Measurements from ENCODE around the gene SLC39A7. TPM values are rescaled to one million over a fixed set of nuclear protein-coding genes. Genes with fewer than 3 reads are reported as not detected.

Gene SLC39A7
- total and polyA plus RNA-seq, 2 of the 4 experiments (the other 2 are of a cell fraction) = 135 to 208 TPM

- H2BK20ac ChIP-seq (ENCODE audit: low read depth, low read length) = no peak overlapping the region
- CTCF ChIA-PET = no interaction called here
- 0% methylated on average over 4 of the region's 9 CpGs; no CpG with 5 or more reads in 1 of the 2 experiments for WGBS, 2 experiments (ENCODE audit: extremely low coverage in 2 of 2, insufficient read length in 1 of 2)
- POLR2A ChIA-PET (ENCODE audit: unreplicated experiment) = no interaction called here
- peak overlapping the region; percentile 53; the same call in 1 of the 2 replicates for H4K91ac ChIP-seq (ENCODE audit: insufficient read depth, low read depth, low read length)
- in situ Hi-C loops (cut with MboI; ENCODE audit: low sequenced_read_pairs) = no loop called here
- H3K4me1 ChIP-seq (ENCODE audit: control insufficient read depth, insufficient read depth, low read length) = peaks cover 2% of the 10 kb centered on the region; the same call in 1 of the 2 replicates
- peak overlapping the region; percentile 72 for H4K5ac ChIP-seq (ENCODE audit: low read depth, low read length)
- intact Hi-C loops (cut with micrococcal nuclease) = no loop called here
- H3K36me3 ChIP-seq (ENCODE audit: control insufficient read depth, insufficient read depth, low read length) = peaks cover 20% of the 10 kb centered on the region
- H3K56ac ChIP-seq (ENCODE audit: extremely low read depth, insufficient read depth, low read length) = no peak overlapping the region
- peak overlapping the region; percentile 59 for H3K4me3 ChIP-seq (ENCODE audit: insufficient read depth, low read depth, low read length)
- dilution Hi-C loops (cut with HindIII; ENCODE audit: low sequenced_read_pairs, unreplicated experiment) = no loop called here
- no TSS peak for BruUV-seq (replicated peaks)
- ATAC-seq (ENCODE audit: low read depth) (peak; percentile 9; the same call in 1 of the 2 replicates), DNase-seq (no peak)
- peak overlapping the region; percentile 72 for H3K9ac ChIP-seq (ENCODE audit: low read depth, low read length)
- H3K27ac ChIP-seq (ENCODE audit: insufficient read depth, low read length) = no peak overlapping the region; the same call in 1 of the 2 replicates
- H3K9me3 ChIP-seq (ENCODE audit: control insufficient read depth, insufficient read depth, low read length) = no peaks in the 10 kb centered on the region
- peak overlapping the region; percentile 94 for H3K4me2 ChIP-seq (ENCODE audit: low read depth, low read length)
- H3K4ac ChIP-seq (ENCODE audit: low read depth, low read length) = peak overlapping the region; percentile 67
- peak overlapping the region; percentile 46 for H3K18ac ChIP-seq (ENCODE audit: low read depth, low read length)
- no peaks in the 10 kb centered on the region for H4K20me1 ChIP-seq (ENCODE audit: insufficient read depth, low read length)
- peak overlapping the region; percentile 70 to 85; a peak in 3 of 4 replicates for H4K8ac ChIP-seq (ENCODE audit: low read depth in 2 of 2, low read length in 2 of 2)
- TF ChIP-seq CEBPB (IDR thresholded peaks at IDR 0.05; ENCODE audit: low read depth, low read length) = no peak
- no peak for TF ChIP-seq FOS (IDR thresholded peaks at IDR 0.05; ENCODE audit: low read depth, low read length)
- TF ChIP-seq POLR2A (IDR thresholded peaks at IDR 0.05; ENCODE audit: low read depth, low read length) = no peak
- no peak for TF ChIP-seq BHLHE40 (IDR thresholded peaks at IDR 0.05; ENCODE audit: low read depth, low read length)
- TF ChIP-seq CTCF (conservative IDR thresholded peaks at IDR 0.05; ENCODE audit: low read depth, low read length) = no peak
- TF ChIP-seq CHD1 (IDR thresholded peaks at IDR 0.05; ENCODE audit: low read depth, low read length) = no peak
- no peak for TF ChIP-seq MAZ (IDR thresholded peaks at IDR 0.05; ENCODE audit: borderline replicate concordance, low read depth, low read length)
- TF ChIP-seq ELK1 (IDR thresholded peaks at IDR 0.05; ENCODE audit: borderline replicate concordance, low read depth, low read length) = no peak
- TF ChIP-seq USF2 (IDR thresholded peaks at IDR 0.05; ENCODE audit: low read depth, low read length) = no peak
- TF ChIP-seq MAFK (IDR thresholded peaks at IDR 0.05; ENCODE audit: low read depth, low read length) = no peak
- TF ChIP-seq RCOR1 (IDR thresholded peaks at IDR 0.05; ENCODE audit: insufficient replicate concordance, low read length) = no peak
- no peak for TF ChIP-seq NFE2L2 (IDR thresholded peaks at IDR 0.05; ENCODE audit: low read depth, low read length)
- peak overlapping the region; percentile 67; the same call in 1 of the 2 replicates for H3K14ac ChIP-seq (replicated peaks; ENCODE audit: low read depth, low read length)
- H2AFZ ChIP-seq (replicated peaks; ENCODE audit: low read length, poor library complexity) = peak overlapping the region; percentile 92
- no peak overlapping the region for H2BK15ac ChIP-seq (ENCODE audit: low read depth, low read length)
- no peak overlapping the region; the same call in 1 of the 2 replicates for H2AK5ac ChIP-seq (ENCODE audit: low read depth, low read length)
- H3K79me1 ChIP-seq (ENCODE audit: low read depth in 1 of 2, low read length in 2 of 2) = peaks cover 7 to 15% of the 10 kb centered on the region in 2 experiments
- peaks cover 19% of the 10 kb centered on the region for H3K27me3 ChIP-seq (ENCODE audit: control insufficient read depth, insufficient read depth, low read length)
- H2BK5ac ChIP-seq (ENCODE audit: low read depth, low read length, poor library complexity, severe bottlenecking) = no peak overlapping the region
- H3K23ac ChIP-seq (ENCODE audit: low read depth, low read length) = peak overlapping the region; percentile 82
- peak overlapping the region; percentile 89 for H2AK9ac ChIP-seq (replicated peaks; ENCODE audit: low read depth, low read length, poor library complexity)
- H3K9me1 ChIP-seq (ENCODE audit: insufficient read depth, low read length) = no peaks in the 10 kb centered on the region
- H2BK120ac ChIP-seq (ENCODE audit: low read depth, low read length) = 0 out of 2 replicates have a peak overlapping the region, but pooled peaks have one; percentile 33
Observed at GRCh38 chr6:33213989-33214335, 13.3 kb downstream of the SLC39A7 start.

Data from IMR-90 (cell line).